AG09309 (cell line): ENCODE data around the gene NTM.

Experiments
- DNase-seq: peaks from one replicate; pipeline ENCODE4 v3.0.0-alpha.2; 2010; ENCODE audit warnings: low read depth
- H3K4me3 ChIP-seq: 2 replicates; pipeline ENCODE4 v1.5.1; 2011; ENCODE audit warnings: mild to moderate bottlenecking, low read depth, low read length, moderate library complexity; ENCODE audit not compliant: control insufficient read depth
- TF ChIP-seq, protein P1 (sequence below): IDR thresholded peaks from 2 replicates; pipeline ENCODE4 v1.5.1; 2011; ENCODE audit warnings: mild to moderate bottlenecking, low read depth, low read length, inconsistent platforms; ENCODE audit not compliant: insufficient read depth, control insufficient read depth; ENCODE audit errors: missing control alignments

The NTM gene

DNA sequence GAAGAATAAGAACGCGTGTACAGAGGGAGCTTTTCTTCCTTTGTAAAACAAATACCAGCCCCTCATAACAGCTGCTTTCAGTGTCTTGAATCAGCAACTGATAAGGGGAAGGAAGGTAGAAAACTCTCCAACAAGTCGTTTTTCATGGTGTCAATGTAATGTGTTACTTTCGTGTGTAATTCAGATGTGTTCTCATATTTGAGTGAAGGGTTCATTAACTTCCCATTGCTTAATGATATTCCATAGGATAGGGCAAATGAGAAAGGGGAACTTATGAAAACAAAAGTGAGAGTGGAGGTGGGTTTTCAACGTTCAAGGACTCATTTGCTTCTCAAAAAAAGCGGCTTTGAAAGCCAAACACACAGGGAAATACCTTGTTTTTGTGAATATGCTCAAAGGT is 452.1 kb downstream of the NTM start:
- TF ChIP-seq, protein P1, sequence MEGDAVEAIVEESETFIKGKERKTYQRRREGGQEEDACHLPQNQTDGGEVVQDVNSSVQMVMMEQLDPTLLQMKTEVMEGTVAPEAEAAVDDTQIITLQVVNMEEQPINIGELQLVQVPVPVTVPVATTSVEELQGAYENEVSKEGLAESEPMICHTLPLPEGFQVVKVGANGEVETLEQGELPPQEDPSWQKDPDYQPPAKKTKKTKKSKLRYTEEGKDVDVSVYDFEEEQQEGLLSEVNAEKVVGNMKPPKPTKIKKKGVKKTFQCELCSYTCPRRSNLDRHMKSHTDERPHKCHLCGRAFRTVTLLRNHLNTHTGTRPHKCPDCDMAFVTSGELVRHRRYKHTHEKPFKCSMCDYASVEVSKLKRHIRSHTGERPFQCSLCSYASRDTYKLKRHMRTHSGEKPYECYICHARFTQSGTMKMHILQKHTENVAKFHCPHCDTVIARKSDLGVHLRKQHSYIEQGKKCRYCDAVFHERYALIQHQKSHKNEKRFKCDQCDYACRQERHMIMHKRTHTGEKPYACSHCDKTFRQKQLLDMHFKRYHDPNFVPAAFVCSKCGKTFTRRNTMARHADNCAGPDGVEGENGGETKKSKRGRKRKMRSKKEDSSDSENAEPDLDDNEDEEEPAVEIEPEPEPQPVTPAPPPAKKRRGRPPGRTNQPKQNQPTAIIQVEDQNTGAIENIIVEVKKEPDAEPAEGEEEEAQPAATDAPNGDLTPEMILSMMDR = no peak
- no peak overlapping the region for H3K4me3 ChIP-seq
- DNase-seq = no peak

DNA sequence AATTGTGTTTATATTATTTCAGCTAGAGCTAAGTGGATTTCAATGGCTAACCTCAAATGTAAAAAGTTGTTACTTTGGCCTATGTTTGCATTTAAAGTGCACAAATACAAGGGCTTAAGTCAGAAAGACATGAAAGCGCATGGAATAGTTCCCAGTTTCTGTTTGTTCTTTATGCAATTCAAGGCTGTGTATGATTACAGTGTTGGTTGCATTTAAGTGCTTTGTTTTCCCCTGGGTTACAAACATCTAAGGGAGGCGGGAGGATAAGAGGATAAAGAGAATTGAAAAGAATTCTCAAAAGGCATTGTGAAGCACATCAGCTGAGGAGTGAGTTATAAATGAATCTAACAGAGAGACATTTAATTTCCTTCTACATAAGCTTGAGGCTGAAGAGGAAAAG is 453.4 kb downstream of the NTM start:
- H3K4me3 ChIP-seq = no peak overlapping the region
- TF ChIP-seq, protein P1 = no peak
- DNase-seq = no peak

DNA sequence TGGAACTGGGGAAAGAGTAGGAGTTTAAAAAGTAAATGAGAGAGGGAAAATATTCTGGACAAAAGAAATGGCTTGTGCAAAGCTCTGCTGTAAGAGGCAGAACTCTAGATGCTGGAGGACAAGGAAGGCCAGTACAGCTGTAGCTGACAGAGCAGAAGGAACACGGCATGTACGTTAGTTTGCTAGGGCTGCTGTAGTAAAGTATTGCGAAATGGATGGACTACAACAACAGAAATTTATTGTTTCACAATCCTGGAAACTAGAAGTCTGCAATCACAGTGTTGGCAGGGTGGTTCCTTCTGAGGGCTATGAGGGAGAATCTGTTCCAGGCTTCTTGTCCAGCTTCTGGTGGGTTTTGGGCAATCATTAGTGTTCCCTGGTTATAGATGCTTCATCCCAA is 454.4 kb downstream of the NTM start:
- TF ChIP-seq, protein P1 = no peak
- DNase-seq = peak; percentile 25
- no peak overlapping the region for H3K4me3 ChIP-seq

DNA sequence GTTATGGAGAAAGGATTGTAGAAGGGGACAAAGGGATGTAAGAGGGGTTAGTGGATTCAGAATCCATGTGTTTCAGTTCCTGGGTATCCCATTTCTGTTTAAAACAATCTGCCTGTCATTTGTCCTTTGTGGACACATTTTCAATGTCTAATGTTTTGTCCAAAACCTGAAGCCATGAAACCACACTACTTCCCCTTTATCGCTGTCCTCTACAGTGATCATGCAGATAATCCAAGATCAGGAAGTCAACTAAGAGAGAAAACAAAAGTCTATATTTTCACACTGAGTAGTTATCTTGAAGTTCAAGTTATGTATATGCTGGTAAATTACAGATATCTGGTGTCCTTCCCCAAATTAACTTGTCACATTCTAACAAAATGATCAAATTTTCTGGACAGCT is 457.0 kb downstream of the NTM start:
- TF ChIP-seq, protein P1 = no peak
- no peak for DNase-seq
- H3K4me3 ChIP-seq = no peak overlapping the region

DNA sequence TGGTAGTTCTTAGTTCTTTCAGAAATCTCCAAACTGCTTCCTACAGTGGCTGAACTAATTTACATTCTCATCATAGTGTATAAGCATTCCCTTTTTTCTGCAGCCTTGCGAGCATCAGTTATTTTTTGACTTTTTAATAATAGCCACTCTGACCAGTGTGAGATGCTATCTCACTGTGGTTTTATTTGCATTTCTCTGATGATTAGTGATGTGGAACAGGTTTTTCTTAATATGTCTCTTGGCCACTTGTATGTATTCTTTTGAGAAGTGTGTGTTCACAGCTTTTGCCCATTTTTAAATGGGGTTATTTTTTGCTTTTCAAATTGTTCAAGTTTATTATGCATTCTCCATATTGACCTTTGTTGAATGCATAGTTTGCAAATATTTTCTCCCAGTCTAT is 459.3 kb downstream of the NTM start:
- H3K4me3 ChIP-seq = no peak overlapping the region
- DNase-seq = no peak
- TF ChIP-seq, protein P1 = no peak

DNA sequence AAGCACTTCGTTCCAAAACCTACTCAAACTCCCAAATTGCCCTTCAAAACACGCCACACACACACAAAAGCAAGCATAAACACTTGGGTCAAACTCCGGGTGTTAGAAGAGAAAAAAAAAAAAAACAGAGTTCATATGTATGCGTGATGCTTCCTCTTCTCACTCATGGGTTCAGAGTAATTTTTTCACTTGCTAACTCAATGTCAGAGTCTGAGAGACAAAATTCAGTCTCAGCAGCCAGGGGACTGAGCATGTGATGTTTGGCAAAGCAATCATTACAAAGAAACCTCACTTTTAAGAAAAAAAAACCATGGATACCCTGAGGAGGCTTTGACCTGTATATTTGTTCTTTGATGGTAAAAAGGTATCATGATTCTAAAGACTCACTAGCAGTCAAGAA is 461.7 kb downstream of the NTM start:
- DNase-seq = no peak
- no peak overlapping the region for H3K4me3 ChIP-seq
- TF ChIP-seq, protein P1 = no peak

DNA sequence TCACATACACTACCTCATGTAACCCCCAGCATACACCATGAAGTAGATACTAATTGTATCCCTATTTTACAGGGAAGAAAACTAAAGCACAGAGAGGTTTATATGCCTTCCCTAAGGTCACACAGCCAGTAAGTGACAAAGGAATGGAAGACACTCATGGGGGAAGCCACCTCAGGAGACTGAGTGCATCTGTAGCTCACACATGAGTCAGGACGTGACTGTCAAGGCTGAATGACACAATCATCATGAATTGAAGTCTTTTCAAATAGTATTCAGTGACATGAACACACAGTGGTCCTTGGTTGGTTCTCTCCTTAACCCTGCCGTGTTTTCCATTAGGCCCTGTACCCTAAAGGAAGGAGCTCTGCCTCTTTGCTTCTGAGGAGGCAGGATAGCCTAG is 463.0 kb downstream of the NTM start:
- TF ChIP-seq, protein P1 = no peak
- no peak for DNase-seq
- H3K4me3 ChIP-seq = no peak overlapping the region
